ENCODE measurements around the gene PKHD1.

Gene PKHD1

DNA sequence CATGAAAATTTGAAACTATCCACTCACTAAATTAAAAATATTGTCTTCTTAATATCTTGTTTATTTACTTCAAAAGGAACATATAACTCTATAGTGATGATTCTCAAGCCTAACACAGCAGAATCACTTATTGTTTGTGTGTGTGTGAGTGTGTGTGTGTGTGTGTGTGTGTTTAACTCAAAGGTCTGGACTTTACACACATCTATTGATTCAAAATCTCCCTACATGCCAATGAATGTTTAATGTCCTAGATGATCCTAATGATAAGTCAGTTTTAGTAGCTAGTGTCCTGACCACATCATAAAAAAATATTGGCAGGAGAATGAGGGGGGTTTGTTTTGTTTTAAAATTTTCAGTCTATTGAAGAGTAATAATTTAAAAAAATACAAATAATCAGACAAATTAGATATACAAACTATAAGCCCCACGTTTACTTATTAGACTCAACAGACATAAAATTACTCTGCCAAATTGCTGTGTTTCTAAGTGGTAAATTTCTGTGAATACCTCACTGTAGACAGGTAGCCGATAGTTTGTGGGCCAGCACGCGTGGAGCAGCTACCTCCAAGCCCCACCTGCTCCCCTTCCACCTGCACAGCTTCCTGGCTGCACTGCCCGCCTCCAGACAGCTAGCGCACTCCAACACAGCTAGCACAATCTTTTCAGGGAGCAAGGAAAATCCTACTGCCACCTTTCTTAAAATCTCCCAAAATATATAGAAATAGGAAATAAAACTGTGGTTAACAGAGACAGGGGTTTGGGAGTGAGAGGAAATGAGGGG is 349.6 kb downstream of the PKHD1 start:
- no peak for DNase-seq (ENCODE audit: extremely low read depth in 1 of 2, low read depth in 1 of 2)

DNA sequence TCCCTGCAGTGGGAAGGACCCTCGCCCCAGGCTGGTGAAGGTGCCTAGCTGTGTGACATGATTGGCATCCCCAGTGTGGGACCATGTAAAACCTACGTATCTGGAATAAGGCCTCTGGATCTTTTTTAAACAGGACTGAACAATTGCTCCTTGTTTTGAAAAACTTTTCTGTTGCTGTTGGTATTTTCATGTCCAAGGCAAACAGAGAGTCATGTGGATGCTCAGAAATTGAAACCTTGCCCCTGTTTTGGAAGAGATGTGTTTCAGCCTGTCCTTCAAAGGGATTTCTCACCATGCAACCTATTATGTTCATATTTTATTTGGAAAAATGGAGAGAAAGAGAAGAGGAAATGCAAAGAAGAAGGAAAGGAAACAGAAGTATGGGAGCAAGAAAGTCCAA is 362.3 kb downstream of the PKHD1 start:
- DNase-seq (ENCODE audit: extremely low read depth in 1 of 2, low read depth in 1 of 2): no peak

DNA sequence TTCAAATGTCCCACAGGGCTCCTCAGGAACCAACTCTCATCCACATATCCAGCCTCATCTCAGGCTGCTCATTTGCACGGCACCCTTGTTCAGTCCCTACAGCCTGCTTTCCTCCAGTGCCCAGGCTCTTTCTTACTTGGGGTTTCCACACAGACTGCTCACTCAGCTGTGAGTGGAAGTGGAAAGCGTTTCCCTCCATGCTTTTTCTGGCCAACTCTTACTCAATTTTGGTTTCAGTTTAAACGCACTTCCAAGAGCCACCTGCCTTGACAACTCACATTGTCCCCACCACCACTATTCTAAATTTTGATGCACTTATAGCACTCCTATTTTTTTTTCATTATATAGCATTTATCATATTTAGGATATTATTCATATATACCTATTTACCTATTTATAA is 367.1 kb downstream of the PKHD1 start:
- no peak for DNase-seq (ENCODE audit: extremely low read depth in 1 of 2, low read depth in 1 of 2)

DNA sequence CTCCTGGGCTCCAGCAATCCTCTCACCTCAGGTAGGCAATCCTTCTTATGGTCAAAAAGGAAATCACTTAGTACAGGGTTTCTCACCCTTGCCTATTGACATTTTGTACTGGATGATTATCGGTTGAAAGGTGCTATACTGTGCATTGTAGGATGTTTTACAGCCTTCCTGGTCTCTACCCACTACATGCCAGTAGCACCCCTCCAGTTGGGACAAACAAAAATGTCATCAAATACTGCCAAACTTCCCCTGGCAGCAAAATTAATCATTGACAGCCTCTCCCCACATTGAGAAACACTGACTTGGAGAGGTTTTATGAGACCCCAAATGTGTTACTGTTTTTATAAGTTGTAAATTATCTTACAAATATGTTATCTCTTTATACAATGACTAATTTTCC is 368.1 kb downstream of the PKHD1 start:
- no peak for DNase-seq (ENCODE audit: extremely low read depth in 1 of 2, low read depth in 1 of 2)

DNA sequence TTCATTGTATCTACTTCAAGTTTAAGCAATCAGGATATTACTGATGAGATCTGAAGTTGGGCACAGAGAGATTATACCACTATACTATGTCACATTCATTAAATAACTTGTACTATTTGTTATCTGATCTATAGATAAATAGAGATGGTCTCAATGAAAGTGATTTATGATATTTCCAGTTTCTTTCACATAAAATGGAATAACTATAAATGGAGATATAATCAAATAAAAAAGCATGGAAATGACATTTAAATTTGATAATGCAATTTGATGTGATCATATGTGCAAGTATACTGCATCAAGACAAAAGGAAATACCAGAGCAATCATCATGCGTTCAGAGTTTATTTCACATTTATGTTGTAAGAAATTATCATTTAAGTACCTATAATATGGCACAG is 368.9 kb downstream of the PKHD1 start:
- DNase-seq (ENCODE audit: extremely low read depth in 1 of 2, low read depth in 1 of 2): no peak

DNA sequence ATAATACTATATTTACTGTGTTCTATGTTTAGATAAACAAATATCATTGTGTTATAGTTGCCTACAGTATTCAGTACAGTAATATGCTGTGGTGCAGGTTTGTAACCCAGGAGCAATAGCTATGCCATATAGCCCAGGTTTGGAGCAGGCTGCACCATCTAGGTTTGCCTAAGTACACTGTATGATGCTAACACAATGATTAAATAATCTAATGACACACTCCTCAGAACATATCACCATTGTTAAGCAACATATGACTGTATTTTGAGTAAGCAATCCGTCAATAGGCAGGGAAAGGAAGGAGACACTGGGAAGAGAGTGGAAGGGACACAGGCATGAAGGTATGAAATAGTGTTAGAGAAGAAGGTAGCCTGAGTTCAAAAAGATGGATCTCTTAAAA is 369.9 kb downstream of the PKHD1 start:
- no peak for DNase-seq (ENCODE audit: extremely low read depth in 1 of 2, low read depth in 1 of 2)

DNA sequence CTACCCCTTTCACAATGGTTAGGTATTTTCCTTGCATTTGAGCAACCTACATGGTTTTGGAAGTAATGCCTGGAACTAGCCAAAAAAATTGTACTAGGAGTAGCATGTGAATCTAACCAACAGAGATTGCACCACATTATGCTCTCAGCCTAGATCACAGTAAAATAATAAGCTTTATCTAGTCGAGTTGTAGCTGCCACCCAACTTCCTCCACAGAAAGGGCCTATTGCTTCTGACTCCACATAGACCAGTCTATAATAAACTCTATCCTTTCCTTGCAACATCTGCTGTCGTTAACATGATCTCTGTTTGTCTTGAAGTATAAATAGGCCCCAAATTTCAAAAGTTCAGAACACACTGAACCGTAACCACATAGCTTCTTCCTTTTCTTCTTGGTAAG is 375.5 kb downstream of the PKHD1 start:
- DNase-seq (ENCODE audit: extremely low read depth in 1 of 2, low read depth in 1 of 2): no peak

DNA sequence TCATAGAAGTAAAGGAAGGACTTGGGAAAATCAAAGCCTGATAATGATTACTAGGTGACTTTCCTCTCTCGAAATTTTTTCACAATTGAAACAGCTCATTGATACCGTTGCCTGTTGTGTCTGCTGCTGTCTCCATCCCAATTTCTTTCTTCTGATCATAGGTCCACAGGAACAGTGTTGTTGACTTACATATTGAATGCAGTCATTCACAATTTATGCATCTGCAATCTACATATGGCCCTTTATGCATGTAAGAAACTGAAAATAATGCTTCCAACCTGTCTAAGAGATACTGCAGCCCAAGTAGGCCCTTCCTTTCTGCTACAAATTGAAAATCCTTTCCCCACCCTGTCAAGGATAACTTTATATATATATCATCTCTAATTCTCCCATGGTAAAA is 381.3 kb downstream of the PKHD1 start:
- no peak for DNase-seq (ENCODE audit: extremely low read depth in 1 of 2, low read depth in 1 of 2)

DNA sequence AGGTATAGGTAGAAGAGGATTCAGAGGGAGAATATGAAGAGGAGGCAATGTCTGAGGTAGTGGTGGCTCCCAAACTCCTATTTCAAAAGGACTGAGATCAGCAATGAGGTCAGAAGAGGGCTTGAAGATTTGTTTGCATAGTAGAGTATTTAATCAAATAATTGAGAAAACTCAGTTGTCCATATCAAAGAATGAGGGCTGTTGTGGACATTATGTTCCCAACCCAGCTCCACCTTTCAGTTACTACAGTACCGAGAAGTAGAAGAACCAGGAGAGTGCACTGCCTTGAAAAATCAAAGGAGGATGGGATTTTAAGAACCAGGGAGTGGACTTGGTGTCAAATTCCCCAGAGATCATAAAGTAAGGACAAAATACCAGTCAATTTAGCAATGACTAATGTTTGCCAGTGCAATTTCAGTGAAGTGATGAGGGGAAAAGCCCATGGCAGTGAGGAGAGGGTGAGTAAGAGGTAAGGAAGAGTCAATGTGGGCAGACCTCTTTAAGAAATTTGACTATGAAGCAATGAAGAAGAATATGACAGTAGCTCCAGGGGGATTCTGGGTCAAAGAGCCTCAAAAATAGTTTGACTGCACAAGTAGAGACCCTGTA is 382.4 kb downstream of the PKHD1 start:
- no peak for DNase-seq (ENCODE audit: extremely low read depth in 1 of 2, low read depth in 1 of 2)

DNA sequence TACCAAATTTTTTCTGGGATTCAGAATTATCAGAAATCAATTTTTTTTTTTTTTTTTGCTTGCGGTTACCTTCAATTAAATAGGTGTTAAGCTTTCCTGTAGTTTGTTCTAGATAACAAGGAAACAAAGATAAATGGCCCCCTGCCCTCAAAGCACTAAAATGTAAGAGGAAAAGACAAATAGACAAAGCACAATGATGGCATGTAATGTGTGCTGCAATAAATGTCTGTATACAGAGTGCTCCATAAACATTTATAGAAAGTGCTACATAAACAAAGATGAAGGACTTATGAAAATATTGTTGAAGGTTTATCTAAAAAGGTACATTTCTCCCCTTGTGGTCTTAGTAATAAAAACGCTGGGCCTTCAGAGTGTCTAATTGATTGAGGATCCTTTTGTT is 384.6 kb downstream of the PKHD1 start:
- no peak for DNase-seq (ENCODE audit: extremely low read depth in 1 of 2, low read depth in 1 of 2)

DNA sequence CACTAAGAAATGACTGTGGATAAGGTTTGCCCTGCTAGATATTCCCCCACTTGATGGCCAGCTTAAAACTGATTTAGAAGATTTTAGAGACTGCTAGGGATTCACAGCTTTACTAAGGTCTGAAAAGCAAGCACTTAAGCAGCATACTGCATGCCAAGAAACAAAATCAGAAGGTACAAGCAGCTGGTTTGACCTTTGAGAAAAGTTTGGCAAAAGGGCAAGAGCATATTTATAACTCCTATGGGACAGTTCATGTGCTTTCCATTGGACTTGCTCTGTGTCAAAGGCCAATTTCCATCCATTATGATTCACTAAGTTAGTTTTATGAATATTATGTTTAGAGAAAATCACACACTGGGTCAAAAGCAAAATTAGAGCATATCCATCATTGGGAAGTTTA is 402.8 kb downstream of the PKHD1 start:
- no peak for DNase-seq (ENCODE audit: extremely low read depth in 1 of 2, low read depth in 1 of 2)

DNA sequence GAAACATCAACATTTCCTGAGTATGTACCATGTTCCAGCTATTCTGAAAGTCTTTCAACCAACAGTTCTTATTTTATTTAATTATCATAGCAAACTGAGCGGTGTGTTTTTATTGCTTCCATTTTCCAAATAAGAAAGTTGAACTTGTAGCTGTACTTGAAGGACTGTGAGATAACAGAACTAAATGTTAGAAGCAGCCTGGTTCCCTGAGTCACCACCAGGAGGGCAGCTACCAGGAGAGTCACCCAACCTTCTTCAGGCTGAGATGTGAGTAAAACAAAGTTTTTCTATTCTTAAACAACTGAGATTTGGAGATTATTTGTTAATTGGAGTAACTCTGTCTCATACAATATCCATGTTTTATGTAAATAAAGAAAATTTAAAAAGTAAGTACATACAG is 403.4 kb downstream of the PKHD1 start:
- no peak for DNase-seq (ENCODE audit: extremely low read depth in 1 of 2, low read depth in 1 of 2)

DNA sequence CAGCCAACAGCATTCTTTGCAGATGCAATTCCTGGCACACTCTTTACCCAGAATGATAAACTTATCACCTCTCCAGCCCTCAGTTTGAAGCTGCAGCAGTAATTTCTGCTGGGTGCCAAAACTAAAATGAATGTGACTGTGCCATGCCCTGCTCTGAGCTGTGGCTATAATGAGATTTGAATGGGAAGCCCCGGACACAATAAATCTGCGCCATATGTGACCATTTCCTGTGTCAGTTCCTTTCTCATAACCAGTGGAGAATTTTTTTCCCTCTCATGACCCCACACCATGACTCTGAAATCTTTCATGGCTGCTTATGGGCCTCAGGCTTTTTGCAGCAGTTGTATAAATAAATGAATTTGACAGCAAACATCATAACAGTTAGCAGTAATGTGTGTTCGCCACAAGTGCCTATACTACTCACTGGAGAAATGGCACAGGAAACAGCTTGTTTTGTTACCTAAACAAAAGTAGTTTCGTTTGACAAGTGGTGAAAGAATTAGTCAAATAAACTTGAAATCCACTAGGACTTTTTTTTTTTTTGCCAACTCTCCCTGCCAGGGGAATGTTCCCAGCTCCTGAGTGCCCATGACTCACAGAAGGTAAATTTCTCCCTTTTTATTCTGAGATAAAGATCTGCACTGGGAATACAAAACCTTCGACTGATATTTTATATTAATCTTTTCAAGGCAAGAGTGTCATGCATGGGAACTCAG is 408.4 kb downstream of the PKHD1 start:
- no peak for DNase-seq (ENCODE audit: extremely low read depth in 1 of 2, low read depth in 1 of 2)

DNA sequence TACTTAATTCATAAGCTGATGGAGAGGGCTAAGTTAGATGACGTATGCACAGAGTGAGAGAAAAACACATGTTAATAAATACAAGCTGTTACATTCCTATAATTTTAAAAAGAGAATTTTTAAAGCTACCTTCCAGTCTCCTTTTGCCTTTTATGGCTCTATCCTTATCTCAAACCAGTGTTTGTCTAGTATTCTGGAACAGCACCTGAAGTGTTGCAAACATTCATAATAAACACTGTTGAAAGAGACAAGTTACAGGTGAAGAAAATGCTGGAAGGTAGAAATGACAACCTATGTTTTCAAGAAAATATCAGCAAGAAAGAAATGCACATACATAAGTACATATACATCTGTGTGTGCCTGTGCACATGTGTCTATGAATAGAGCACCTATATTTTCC is 409.1 kb downstream of the PKHD1 start:
- DNase-seq (ENCODE audit: extremely low read depth in 1 of 2, low read depth in 1 of 2): no peak

DNA sequence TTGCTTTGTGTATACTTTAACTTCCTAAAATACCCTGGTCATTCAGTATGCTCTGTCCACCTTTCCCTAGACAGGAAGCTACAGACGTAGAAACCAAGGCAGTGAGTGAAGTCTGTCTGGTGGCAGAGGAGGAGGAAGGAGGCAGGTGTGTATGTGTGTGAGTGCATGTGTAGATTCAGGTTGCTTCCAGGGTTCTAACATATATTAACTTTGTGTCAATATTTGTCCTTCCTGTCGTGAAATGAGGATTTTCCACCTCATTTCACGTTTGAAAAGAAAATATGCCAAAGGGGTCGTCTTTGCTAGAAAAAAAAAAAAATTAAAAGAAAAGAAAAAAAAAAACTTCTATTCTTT is 411.5 kb downstream of the PKHD1 start:
- DNase-seq (ENCODE audit: extremely low read depth in 1 of 2, low read depth in 1 of 2): no peak

DNA sequence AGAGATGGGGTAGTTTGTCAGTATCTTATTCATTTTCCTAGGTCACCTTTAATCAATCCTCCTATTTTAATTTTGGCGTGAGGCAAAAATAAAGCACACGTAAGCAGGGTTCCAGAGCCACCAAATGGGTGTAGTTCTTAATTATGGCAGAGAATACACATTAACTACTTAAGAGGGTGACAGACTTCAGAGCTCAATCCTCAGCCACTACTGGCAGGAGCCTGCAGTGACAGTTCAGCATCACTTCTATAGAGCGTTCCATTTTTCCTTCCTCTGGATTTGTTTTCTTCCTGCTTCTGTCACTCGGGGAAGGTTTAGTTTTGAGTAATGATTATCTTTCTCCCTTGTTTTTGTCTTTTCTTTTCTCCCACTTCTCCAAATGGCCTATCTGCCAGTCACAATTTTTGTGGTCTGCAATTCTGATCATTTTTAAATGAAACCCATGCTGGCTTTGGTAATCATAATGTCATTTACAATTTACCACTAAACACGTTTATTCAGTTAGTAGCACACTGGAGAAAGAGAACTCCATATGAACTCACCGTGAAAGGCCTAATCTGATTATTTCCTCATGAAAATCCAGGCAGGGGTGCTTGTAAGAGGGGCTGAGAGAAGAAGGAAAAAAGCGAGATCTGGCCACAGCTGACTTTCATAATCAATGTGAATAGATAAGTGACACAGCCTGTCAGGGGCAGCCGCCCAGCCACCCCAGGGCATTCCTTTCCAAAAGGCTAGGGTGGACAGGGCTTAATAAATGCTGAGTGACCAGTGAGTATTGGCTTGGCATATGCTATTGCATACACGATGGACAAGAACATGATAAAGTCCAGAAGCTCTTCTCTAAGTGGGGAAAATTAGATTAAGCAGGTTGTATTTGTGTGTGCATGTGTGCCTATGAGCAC is 412.1 kb downstream of the PKHD1 start:
- DNase-seq (ENCODE audit: extremely low read depth in 1 of 2, low read depth in 1 of 2): no peak

DNA sequence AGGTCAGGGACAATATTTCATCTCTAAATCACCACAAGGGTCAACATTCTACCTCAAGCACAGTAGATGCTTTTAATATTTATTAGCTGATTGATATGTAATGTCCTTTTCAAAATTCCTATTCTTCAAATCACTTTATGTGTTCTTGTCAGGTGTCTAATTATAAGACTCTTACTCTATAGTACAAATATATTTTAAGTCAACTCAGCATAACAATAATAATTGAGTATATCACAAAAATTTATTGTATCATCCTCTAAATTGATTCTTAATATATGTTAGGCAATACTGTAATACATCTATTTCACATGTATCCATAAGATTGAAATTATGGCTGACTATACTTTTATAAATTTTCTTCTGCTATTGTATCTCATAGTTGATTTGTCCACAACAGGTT is 423.9 kb downstream of the PKHD1 start:
- no peak for DNase-seq (ENCODE audit: extremely low read depth in 1 of 2, low read depth in 1 of 2)

DNA sequence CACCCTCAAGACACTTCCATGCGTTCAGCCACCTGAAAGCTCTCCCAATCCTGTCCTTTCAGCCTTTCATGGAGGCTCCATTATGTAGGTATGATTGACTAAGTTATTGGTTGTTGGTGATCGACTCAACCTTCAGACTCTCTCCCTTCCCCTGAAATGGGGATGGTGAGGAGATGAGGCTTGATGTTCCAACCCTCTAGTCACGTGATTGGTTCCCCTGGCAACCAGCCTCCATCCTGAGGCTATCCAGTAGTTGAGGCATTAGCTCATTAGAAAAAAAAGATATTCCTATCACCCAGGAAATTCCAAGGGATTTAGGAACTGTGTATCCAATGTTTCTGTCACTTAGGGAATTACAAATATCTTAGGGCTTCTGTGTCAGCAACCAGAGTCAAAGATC is 426.6 kb downstream of the PKHD1 start:
- DNase-seq (ENCODE audit: extremely low read depth in 1 of 2, low read depth in 1 of 2): no peak

DNA sequence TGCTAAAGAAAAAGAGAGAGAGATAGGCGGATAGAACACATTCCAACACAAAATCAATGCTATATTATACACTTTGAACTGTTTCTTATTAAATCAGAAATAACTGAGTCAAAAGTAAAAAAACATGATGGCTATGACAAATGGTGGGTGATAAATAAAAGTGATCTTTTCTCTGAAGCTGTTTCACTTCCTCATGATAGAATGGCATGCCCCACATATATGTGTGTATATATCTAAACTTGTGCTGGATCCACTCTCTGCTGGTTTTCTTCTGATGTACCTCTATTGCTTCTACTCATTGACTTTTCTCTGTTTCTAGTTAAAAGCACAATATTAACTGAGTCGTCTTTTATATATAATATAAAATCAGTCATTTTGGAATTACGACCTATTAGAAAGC is 429.9 kb downstream of the PKHD1 start:
- DNase-seq (ENCODE audit: extremely low read depth in 1 of 2, low read depth in 1 of 2): no peak

DNA sequence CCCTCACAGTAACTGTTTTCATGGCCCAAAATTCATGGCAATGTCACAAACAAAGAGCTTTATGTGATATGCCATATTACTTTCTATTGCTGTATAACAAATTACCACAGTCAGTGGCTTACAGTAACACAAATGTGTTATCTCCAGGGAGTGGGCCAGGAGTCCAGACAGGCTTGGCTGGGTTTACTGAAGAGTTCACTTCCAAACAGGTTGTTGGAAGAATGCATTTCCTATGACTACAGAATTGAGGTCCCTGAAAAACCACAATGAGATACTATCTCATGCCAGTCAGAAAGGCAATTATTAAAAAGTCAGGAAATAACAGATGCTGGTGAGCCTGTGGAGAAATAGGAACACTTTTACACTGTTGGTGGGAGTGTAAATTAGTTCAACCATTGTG is 431.9 kb downstream of the PKHD1 start:
- DNase-seq (ENCODE audit: extremely low read depth in 1 of 2, low read depth in 1 of 2): no peak

DNA sequence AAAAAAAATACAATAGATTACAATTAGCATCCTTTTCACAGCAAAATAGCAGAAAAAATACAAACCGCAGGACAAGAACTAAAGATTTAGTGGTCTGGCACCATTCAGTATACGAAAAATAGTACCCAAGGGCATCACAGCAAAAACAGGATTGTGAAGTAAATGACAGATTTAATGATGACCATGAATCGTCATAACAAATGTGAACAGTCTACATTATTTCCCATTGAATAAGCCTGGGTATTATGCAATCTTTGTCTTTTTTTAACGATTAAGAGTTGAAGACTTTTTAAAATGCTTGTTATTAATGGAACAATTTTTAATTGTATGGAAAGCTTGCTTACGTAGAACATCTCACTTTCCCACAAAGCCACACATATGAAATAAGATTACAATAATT is 432.8 kb downstream of the PKHD1 start:
- no peak for DNase-seq (ENCODE audit: extremely low read depth in 1 of 2, low read depth in 1 of 2)
